NCI-H2227 (cell line): Measurements from ENCODE around the gene CNOT6L.
"Not testable (repeated sequence)": the region's sequence is repeated elsewhere in the genome, so short reads cannot be mapped to it uniquely, and the experiment has no call there.

Source experiments
- DNase-seq: peaks from one replicate; lab custom pipeline; 2025; ENCODE audit not compliant: unreplicated experiment; lab: John Stamatoyannopoulos, UW

CNOT6L gene

DNA sequence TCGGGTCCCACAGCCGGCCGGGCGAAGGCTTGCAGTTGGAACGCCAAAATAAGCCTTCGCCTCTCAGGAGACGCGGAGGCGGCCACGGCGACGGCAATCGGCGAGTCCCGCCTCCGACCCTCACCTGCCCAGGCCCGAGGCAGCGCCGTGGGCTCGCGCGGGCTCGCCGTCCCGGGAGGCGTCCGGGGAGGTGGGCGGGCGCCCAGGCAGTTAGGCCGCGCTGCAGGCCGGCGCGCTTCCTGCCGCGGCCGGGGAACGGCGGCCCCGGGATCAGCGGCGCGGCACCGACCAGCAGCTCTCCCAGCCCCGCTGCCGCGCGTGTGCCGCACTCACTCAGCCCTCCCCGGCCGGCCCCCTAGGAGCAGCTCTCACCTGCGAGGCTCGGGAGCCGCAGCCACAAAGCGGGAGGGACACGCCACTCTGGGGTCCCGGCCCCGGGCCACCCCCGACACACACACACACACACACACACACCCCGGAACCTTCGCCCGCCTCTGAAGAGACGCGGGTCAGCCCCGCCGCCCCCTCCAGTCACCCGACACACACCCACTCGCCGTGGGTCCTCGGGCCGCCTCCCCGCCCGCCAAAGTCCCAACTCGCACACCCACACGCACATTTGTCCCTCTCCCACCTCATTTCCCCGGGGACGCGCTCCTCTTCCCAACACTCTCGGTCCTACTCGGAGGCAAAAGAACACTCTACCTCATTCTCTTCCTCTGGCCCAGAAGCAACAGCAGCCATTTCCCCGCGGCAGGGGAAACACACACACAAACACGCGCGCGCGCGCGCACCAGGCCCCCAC lies at the start of gene CNOT6L:
Gene CNOT6L (minus strand): TSS at position 767 of the 802 bp plus-strand sequence. CDS start 60 bp downstream, at position 707.
- DNase-seq = peak; percentile 59

- no peak for DNase-seq
Measured at GRCh38 chr4:77865259-77865658, 46.1 kb upstream of the CNOT6L start.

GRCh38 chr4:77863341-77863740 lies 44.2 kb upstream of the CNOT6L start:
- DNase-seq = not testable (repeated sequence)

GRCh38 chr4:77862478-77863216 lies 43.5 kb upstream of the CNOT6L start, which contains the start of gene MRPL1:
MRPL1 (plus strand) TSS chr4:77862830; CDS start chr4:77862849, 19 bp downstream.
- DNase-seq = peak; percentile 92

- DNase-seq = no peak
Measured at GRCh38 chr4:77861495-77861894, 42.3 kb upstream of the CNOT6L start.

GRCh38 chr4:77859256-77859655 lies 40.1 kb upstream of the CNOT6L start:
- no peak for DNase-seq

- DNase-seq = no peak
Measured at GRCh38 chr4:77856152-77856551, 37.0 kb upstream of the CNOT6L start.

DNA sequence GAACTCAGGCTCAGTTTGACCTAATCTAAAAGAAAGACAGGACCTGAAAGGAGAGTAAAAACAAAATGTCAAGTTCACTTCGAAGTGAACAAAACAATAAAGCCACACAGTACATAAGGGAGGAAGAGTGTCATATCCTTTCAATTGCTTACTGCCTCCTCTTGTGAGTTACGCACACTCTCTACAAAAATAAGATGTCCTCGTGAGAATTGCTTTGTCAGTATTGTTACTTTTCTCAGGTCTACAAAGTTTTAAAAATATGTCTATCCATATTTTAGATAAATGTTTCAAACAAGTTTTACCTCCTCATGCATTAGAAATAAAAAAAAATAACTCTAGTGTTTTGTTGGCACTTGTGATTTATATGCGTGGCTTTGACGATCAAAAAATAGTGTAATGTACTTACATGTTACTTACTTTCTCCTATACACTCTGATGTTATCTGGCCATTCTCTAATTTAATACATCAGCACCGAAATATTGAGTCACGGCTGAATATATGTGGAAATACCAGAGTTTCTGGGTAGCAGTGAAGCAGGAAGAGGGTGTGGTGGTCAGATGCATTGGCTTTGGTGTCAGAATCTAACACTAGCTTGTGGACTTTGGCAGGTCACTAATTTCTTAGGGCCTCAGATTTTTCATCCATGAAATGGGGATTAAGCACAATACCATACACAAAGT lies 35.4 kb upstream of the CNOT6L start:
- DNase-seq = no peak

DNA sequence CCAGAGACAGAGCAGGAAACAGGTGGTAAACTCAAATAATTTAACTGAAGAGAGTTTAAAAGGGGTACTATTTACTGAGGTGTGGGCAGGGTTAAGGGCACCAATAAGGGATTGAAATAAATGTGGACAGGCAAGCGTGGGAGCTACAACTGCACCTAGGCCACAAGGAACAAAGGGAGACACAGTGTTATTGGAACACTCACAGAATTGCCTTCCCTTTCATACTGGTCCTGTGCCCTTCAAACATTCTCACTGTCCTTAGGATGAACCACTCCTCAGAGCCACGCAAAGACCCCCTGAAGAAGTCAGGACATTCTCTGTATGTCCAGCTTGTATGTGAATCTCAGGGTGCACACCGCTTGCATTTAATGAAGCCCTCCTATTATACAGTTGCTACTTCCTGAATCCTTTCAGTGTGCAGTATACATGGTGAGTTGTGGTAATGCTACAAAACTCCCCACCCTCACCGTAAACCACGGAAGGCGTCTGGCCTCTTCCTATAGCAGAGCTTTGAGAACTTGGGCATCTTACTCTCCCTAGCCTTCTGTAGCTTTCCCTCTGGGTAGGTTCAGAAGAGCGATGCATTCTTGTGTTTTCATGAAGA lies 33.8 kb upstream of the CNOT6L start:
- no peak for DNase-seq

- DNase-seq = no peak
Measured at GRCh38 chr4:77849278-77849965, 30.3 kb upstream of the CNOT6L start.

DNA sequence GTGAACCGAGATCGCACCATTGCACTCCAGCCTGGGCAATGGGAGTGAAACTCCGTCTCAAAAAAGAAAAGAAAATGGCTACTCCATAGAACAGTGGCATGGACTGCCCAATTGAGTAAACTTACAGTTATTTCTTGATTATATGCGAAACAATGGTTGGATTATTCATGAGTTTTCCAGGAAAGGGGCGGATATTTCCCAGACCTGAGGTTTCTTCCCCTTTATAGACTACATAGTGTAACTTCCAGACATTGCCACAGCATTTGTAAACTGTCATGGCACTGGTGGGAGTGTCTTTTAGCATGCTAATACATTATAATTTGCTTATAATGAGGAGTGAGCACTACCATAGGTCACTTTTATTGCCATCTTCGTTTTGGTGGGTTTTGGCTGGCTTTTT lies 29.3 kb upstream of the CNOT6L start:
- DNase-seq = no peak

DNA sequence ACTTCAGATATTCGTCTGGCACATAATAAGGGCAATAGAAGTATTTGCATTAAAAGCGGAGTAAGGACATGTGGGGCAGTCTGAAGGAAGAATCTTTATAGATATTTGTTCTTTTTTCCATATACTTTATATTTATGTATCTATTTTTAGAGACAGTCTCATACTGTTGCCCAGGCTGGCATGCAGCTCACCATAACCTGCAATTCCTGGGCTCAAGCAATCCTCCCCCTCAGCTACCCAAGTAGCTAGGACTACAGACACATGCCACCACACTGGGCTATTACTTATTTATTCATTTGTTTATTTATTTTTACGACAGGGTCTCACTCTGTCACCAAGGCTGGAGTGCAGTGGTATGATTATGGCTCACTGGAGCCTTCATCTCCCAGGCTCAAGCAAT lies 26.8 kb upstream of the CNOT6L start:
- DNase-seq = no peak

GRCh38 chr4:77845400-77845799 lies 26.2 kb upstream of the CNOT6L start:
- no peak for DNase-seq

DNA sequence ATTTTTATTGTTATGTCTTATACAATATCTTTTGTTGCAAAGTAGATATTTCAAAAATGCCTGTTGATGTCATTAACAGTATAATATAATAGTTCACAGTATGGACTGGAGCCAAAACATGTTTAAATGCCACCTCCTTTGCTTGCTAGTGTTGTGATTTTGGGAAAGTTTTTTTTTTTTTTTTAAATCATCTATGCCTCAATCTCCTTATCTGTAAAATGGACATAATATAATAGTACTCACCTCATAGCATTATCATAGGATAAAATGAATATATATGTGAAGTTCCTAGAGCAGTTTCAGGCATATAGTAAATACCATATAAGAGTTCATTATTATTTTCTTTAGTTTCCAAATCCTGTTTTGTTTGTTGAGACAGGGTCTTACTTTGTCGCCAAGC lies 25.2 kb upstream of the CNOT6L start:
- DNase-seq = no peak

GRCh38 chr4:77843628-77844027 lies 24.5 kb upstream of the CNOT6L start:
- no peak for DNase-seq

DNA sequence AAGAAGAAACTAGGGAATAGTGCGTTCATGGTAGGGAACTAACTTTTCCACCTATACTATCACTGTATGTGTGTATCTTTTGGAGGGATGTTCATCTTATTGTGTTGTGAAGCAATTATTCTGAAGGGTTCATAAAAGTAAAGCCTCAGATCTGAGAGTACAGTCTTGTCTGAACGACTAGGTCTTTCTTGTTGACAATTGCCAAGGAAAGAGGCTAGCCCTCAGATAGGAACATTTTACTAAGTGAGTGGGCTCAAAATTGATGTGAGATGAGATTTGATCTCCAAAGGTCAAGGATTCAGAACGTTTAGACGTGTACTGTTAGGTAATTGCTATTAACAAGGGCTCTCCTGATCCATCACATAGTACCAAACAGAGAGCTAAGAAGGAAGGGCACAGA lies 15.2 kb upstream of the CNOT6L start:
- DNase-seq = peak; percentile 12

DNA sequence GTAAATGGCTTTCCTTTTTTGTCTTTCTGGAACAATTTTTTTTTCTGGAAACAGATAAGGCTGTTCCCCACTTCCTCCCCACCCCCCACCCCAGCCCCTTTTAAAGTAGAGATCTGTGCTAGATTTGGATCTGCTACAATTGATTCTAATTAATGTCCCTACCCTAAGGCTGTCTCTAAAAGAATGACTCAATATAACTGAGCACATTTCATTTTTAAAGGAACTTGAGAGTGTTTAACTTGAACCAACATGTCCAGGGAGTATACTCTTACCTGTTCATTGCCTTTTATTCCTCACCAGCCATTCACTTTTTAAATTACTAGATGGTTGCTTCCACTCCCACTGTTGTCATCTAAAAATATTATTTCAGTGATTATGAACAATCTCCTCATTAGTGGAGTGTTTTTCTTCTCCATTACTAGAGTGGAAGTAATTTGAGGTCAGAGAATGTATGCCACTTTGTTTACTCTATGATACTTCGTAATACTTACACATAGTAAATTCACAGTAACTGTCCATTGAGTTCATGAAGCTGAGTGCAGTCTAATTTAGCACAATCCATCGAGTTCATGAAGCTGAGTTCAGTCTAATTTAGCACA lies 14.1 kb upstream of the CNOT6L start:
- DNase-seq = no peak

- DNase-seq = no peak
Measured at GRCh38 chr4:77827343-77827742, 8.2 kb upstream of the CNOT6L start.

- no peak for DNase-seq
Measured at GRCh38 chr4:77826275-77826674, 7.1 kb upstream of the CNOT6L start.

GRCh38 chr4:77821775-77822174 lies 2.6 kb upstream of the CNOT6L start:
- DNase-seq = no peak
